ENCODE data around the gene INHA.

INHA gene

GRCh38 chr2:219557791-219558785 lies 14.0 kb upstream of the INHA start:
- no peak for DNase-seq (ENCODE audit: low read depth in 2 of 3, low spot score in 2 of 3)

GRCh38 chr2:219559156-219559915 lies 12.8 kb upstream of the INHA start:
- no peak for DNase-seq (ENCODE audit: low read depth in 2 of 3, low spot score in 2 of 3)

GRCh38 chr2:219560037-219560892 lies 11.8 kb upstream of the INHA start:
- no peak for DNase-seq (ENCODE audit: low read depth in 2 of 3, low spot score in 2 of 3)

- no peak for DNase-seq (ENCODE audit: low read depth in 2 of 3, low spot score in 2 of 3)
Observed at GRCh38 chr2:219560893-219561178, 11.3 kb upstream of the INHA start.

- no peak for DNase-seq (ENCODE audit: low read depth in 2 of 3, low spot score in 2 of 3)
Observed at GRCh38 chr2:219561179-219562048, 10.7 kb upstream of the INHA start.

- no peak for DNase-seq (ENCODE audit: low read depth in 2 of 3, low spot score in 2 of 3)
Observed at GRCh38 chr2:219562049-219563020, 9.8 kb upstream of the INHA start.

GRCh38 chr2:219563271-219563928 lies 8.7 kb upstream of the INHA start:
- no peak for DNase-seq (ENCODE audit: low read depth in 2 of 3, low spot score in 2 of 3)

- DNase-seq (ENCODE audit: low read depth in 2 of 3, low spot score in 2 of 3): no peak
Observed at GRCh38 chr2:219565130-219566080, 6.7 kb upstream of the INHA start.

- no peak for DNase-seq (ENCODE audit: low read depth in 2 of 3, low spot score in 2 of 3)
Observed at GRCh38 chr2:219566640-219567039, 5.5 kb upstream of the INHA start.

GRCh38 chr2:219567131-219567530 lies 5.0 kb upstream of the INHA start:
- DNase-seq (ENCODE audit: low read depth in 2 of 3, low spot score in 2 of 3): no peak

- no peak for DNase-seq (ENCODE audit: low read depth in 2 of 3, low spot score in 2 of 3)
Observed at GRCh38 chr2:219567791-219568361, 4.2 kb upstream of the INHA start.

- no peak for DNase-seq (ENCODE audit: low read depth in 2 of 3, low spot score in 2 of 3)
Observed at GRCh38 chr2:219569041-219569440, 3.1 kb upstream of the INHA start.

- no peak for DNase-seq (ENCODE audit: low read depth in 2 of 3, low spot score in 2 of 3)
Observed at GRCh38 chr2:219569635-219570034, 2.5 kb upstream of the INHA start.

GRCh38 chr2:219570194-219570923 lies 1.8 kb upstream of the INHA start:
- no peak for DNase-seq (ENCODE audit: low read depth in 2 of 3, low spot score in 2 of 3)

GRCh38 chr2:219570924-219571310 lies 1.2 kb upstream of the INHA start:
- no peak for DNase-seq (ENCODE audit: low read depth in 2 of 3, low spot score in 2 of 3)
